IMR-90 (cell line): ENCODE measurements around the gene NUPR1. TPM values are rescaled to one million over a fixed set of nuclear protein-coding genes. Genes with fewer than 3 reads are reported as not detected.

Experiments
- ATAC-seq: fragments of 200-7000 bp; cut with Tn5 transposase; 2 replicates; pipeline ENCODE4 v1.9.1; 2020; ENCODE audit warnings: low read depth, mild to moderate bottlenecking, moderate library complexity
- Bru-seq: library from RNA; stranded (reverse); fragments of 400-500 nt; gene quantifications from one replicate; lab custom pipeline; 2021; lab: Mats Ljungman, UMichigan
- BruChase-seq, 2 experiments: library from RNA; stranded (reverse); fragments of 400-500 nt; gene quantifications; one replicate each; lab custom pipeline; 2021; lab: Mats Ljungman, UMichigan
- BruUV-seq: library from RNA; stranded (reverse); fragments of 400-500 nt; replicated peaks from 2 replicates; lab custom pipeline; 2021; lab: Mats Ljungman, UMichigan
- CTCF ChIA-PET: fragments of 300-600 bp; formaldehyde crosslinking; extraction: SDS; loops from one replicate; lab custom pipeline; 2021; ENCODE audit warnings: antibody characterized with exemption; lab: Yijun Ruan, JAX
- POLR2A ChIA-PET: fragments of 300-600 bp; sonication (Branson Sonifier 250); formaldehyde crosslinking; loops from one replicate; lab custom pipeline; 2022; ENCODE audit warnings: antibody characterized with exemption; ENCODE audit not compliant: unreplicated experiment; lab: Charles Lee
- DNase-seq: peaks from one replicate; pipeline ENCODE4 v3.0.0; 2013
- H2AFZ ChIP-seq: replicated peaks from 2 replicates; pipeline ENCODE3; 2013; ENCODE audit warnings: low read length, mild to moderate bottlenecking; ENCODE audit not compliant: poor library complexity
- H2AK5ac ChIP-seq: 2 replicates; pipeline ENCODE4 v1.6.1; 2013; ENCODE audit warnings: low read depth, low read length, inconsistent platforms
- H2AK9ac ChIP-seq: replicated peaks from 2 replicates; pipeline ENCODE3; 2013; ENCODE audit warnings: mild to moderate bottlenecking, low read depth, low read length, moderate library complexity; ENCODE audit not compliant: poor library complexity
- H2BK120ac ChIP-seq: 2 replicates; pipeline ENCODE4 v1.6.1; 2013; ENCODE audit warnings: low read depth, low read length, inconsistent platforms
- H2BK15ac ChIP-seq: 3 replicates; pipeline ENCODE4 v1.6.1; 2013; ENCODE audit warnings: low read depth, low read length, inconsistent platforms
- H2BK20ac ChIP-seq: 2 replicates; pipeline ENCODE4 v1.6.1; 2013; ENCODE audit warnings: low read depth, mild to moderate bottlenecking, inconsistent platforms, low read length, moderate library complexity
- H2BK5ac ChIP-seq: 2 replicates; pipeline ENCODE4 v1.6.1; 2013; ENCODE audit warnings: mild to moderate bottlenecking, low read depth, low read length, inconsistent platforms; ENCODE audit not compliant: poor library complexity, severe bottlenecking
- H3K14ac ChIP-seq: replicated peaks from 2 replicates; pipeline ENCODE4 v1.6.1; 2013; ENCODE audit warnings: low read depth, low read length, inconsistent platforms
- H3K18ac ChIP-seq: 2 replicates; pipeline ENCODE4 v1.6.1; 2013; ENCODE audit warnings: low read depth, low read length, control low read depth
- H3K23ac ChIP-seq: 2 replicates; pipeline ENCODE4 v1.6.1; 2013; ENCODE audit warnings: low read depth, low read length, inconsistent platforms
- H3K27ac ChIP-seq: 2 replicates; pipeline ENCODE4 v1.5.1; 2013; ENCODE audit warnings: mild to moderate bottlenecking, control low read depth, low read length; ENCODE audit not compliant: insufficient read depth
- H3K27me3 ChIP-seq: 2 replicates; pipeline ENCODE4 v1.6.1; 2013; ENCODE audit warnings: low read length; ENCODE audit not compliant: control insufficient read depth, insufficient read depth
- H3K36me3 ChIP-seq: 2 replicates; pipeline ENCODE4 v1.6.1; 2013; ENCODE audit warnings: low read length, mixed read lengths; ENCODE audit not compliant: control insufficient read depth, insufficient read depth
- H3K4ac ChIP-seq: 2 replicates; pipeline ENCODE4 v1.6.1; 2013; ENCODE audit warnings: low read depth, low read length, inconsistent platforms
- H3K4me1 ChIP-seq: 2 replicates; pipeline ENCODE4 v1.6.1; 2013; ENCODE audit warnings: low read length, mixed read lengths; ENCODE audit not compliant: control insufficient read depth, insufficient read depth
- H3K4me2 ChIP-seq: 2 replicates; pipeline ENCODE4 v1.6.1; 2013; ENCODE audit warnings: low read depth, mild to moderate bottlenecking, control low read depth, low read length, moderate library complexity
- H3K4me3 ChIP-seq: 2 replicates; pipeline ENCODE4 v1.5.1; 2013; ENCODE audit warnings: low read depth, mild to moderate bottlenecking, control low read depth, low read length, moderate library complexity; ENCODE audit not compliant: insufficient read depth
- H3K56ac ChIP-seq: 2 replicates; pipeline ENCODE4 v1.6.1; 2013; ENCODE audit warnings: low read length, inconsistent platforms; ENCODE audit not compliant: insufficient read depth; ENCODE audit errors: extremely low read depth
- H3K79me1 ChIP-seq, 2 experiments: 2 replicates each; pipeline ENCODE4 v1.6.1; 2013; ENCODE audit warnings: low read length in 2 of 2, inconsistent platforms in 1 of 2, low read depth in 1 of 2
- H3K9ac ChIP-seq: 2 replicates; pipeline ENCODE4 v1.6.1; 2013; ENCODE audit warnings: low read depth, low read length, control low read depth
- H3K9me1 ChIP-seq: 2 replicates; pipeline ENCODE4 v1.6.1; 2013; ENCODE audit warnings: low read length, inconsistent platforms; ENCODE audit not compliant: insufficient read depth
- H3K9me3 ChIP-seq: 2 replicates; pipeline ENCODE4 v1.6.1; 2013; ENCODE audit warnings: low read length; ENCODE audit not compliant: control insufficient read depth, insufficient read depth
- H4K20me1 ChIP-seq: 2 replicates; pipeline ENCODE4 v1.6.1; 2013; ENCODE audit warnings: low read length, inconsistent platforms; ENCODE audit not compliant: insufficient read depth
- H4K5ac ChIP-seq: 2 replicates; pipeline ENCODE4 v1.6.1; 2013; ENCODE audit warnings: mild to moderate bottlenecking, low read depth, low read length, control low read depth
- H4K8ac ChIP-seq, 2 experiments: 2 replicates each; pipeline ENCODE4 v1.6.1; 2013; ENCODE audit warnings: low read depth in 2 of 2, low read length in 2 of 2, control low read depth in 1 of 2, inconsistent platforms in 1 of 2
- H4K91ac ChIP-seq: 2 replicates; pipeline ENCODE4 v1.6.1; 2013; ENCODE audit warnings: low read depth, low read length, inconsistent platforms; ENCODE audit not compliant: insufficient read depth
- BHLHE40 ChIP-seq: fragments of 150-350 bp; IDR thresholded peaks from 2 replicates; pipeline ENCODE4 v1.6.1; 2016; ENCODE audit warnings: mild to moderate bottlenecking, low read depth, low read length
- CEBPB ChIP-seq: IDR thresholded peaks from 2 replicates; pipeline ENCODE4 v1.6.1; 2012; ENCODE audit warnings: low read depth, low read length, improper control_type of control experiment
- ELK1 ChIP-seq: fragments of 150-350 bp; IDR thresholded peaks from 2 replicates; pipeline ENCODE4 v1.6.1; 2016; ENCODE audit warnings: low read depth, mild to moderate bottlenecking, low read length, moderate library complexity, borderline replicate concordance
- FOS ChIP-seq: fragments of 150-350 bp; IDR thresholded peaks from 2 replicates; pipeline ENCODE4 v1.6.1; 2016; ENCODE audit warnings: low read depth, low read length
- MXI1 ChIP-seq: IDR thresholded peaks from 2 replicates; pipeline ENCODE4 v1.6.1; 2012; ENCODE audit warnings: low read depth, mild to moderate bottlenecking, low read length, moderate library complexity, borderline replicate concordance
- POLR2A ChIP-seq: IDR thresholded peaks from 2 replicates; pipeline ENCODE4 v1.6.1; 2012; ENCODE audit warnings: mild to moderate bottlenecking, low read depth, low read length
- RAD21 ChIP-seq: IDR thresholded peaks from 2 replicates; pipeline ENCODE4 v1.6.1; 2012; ENCODE audit warnings: low read length, improper control_type of control experiment
- RCOR1 ChIP-seq: IDR thresholded peaks from 2 replicates; pipeline ENCODE4 v1.6.1; 2012; ENCODE audit warnings: mild to moderate bottlenecking, low read length, improper control_type of control experiment; ENCODE audit not compliant: insufficient replicate concordance
- SMC3 ChIP-seq: fragments of 150-350 bp; IDR thresholded peaks from 2 replicates; pipeline ENCODE4 v1.6.1; 2016; ENCODE audit warnings: low read depth, mild to moderate bottlenecking, antibody characterized with exemption, low read length, moderate library complexity
- USF2 ChIP-seq: fragments of 150-350 bp; IDR thresholded peaks from 2 replicates; pipeline ENCODE4 v1.6.1; 2017; ENCODE audit warnings: mild to moderate bottlenecking, antibody characterized with exemption, low read length, low read depth
- WGBS, 2 experiments: methylation state at CpG; one replicate each; pipeline versions ENCODE4 v1.1.5 to v1.1.7; 2013; ENCODE audit warnings: missing lambda C conversion rate in 2 of 2; ENCODE audit not compliant: insufficient read length in 1 of 2; ENCODE audit errors: extremely low coverage in 2 of 2; 5-methylcytosine and 5-hydroxymethylcytosine counted together
- dilution Hi-C: fragments of 300-500 bp; cut with HindIII; formaldehyde crosslinking; loops from one replicate; pipeline ENCODE4 v1.14.3; 2018; ENCODE audit warnings: low sequenced_read_pairs; ENCODE audit not compliant: unreplicated experiment
- in situ Hi-C: fragments of 300-500 bp; cut with MboI; formaldehyde crosslinking; loops from 3 replicates; pipeline ENCODE4 v1.14.3; 2019; ENCODE audit warnings: low sequenced_read_pairs, inconsistent platforms, mixed read lengths
- intact Hi-C: fragments of 100-400 bp; cut with micrococcal nuclease; formaldehyde crosslinking; loops from 2 replicates; pipeline ENCODE4 v1.10.0; 2022
- long read RNA-seq: library from polyadenylated mRNA; unstranded; transcript quantifications from one replicate; pipeline ENCODE4 v2.0.0, GENCODE V29; 2021; ENCODE audit not compliant: unreplicated experiment
- polyA plus RNA-seq, 3 experiments: library from polyadenylated mRNA; depleted of rRNA; stranded (reverse); fragments of >200 nt; gene quantifications; 2 replicates each; pipeline ENCODE4 v1.2.3, GENCODE V29; 2012; ENCODE audit warnings: low replicate concordance in 1 of 3
- total RNA-seq: library from RNA; depleted of rRNA; stranded (reverse); fragments of >200 nt; gene quantifications from 2 replicates; pipeline ENCODE4 v1.2.3, GENCODE V29; 2012; rRNA removed

The NUPR1 gene
- total RNA-seq (5.8 and 10.2 TPM in 2 replicates), polyA plus RNA-seq (2012; rRNA removed) (27.9 and 29.8 TPM in 2 replicates), Bru-seq, nascent RNA (percentile 93 among the genes with signal in this experiment), BruChase-seq, experiment 1, labeled RNA remaining after a 6-hour chase (percentile 93 among the genes with signal in this experiment), BruChase-seq, experiment 2, labeled RNA remaining after a 2-hour chase (percentile 86 among the genes with signal in this experiment)
- polyA plus RNA-seq (2012; cell fraction: cytosol; rRNA removed) = 37.4 and 107 TPM in 2 replicates
- 11.6 and 16.7 TPM in 2 replicates for polyA plus RNA-seq (2012; cell fraction: nucleus; rRNA removed; ENCODE audit: low replicate concordance)
- long read RNA-seq, full-length matches to known transcripts = 145 of 176 reads
- long read RNA-seq, partial matches to known transcripts = 2 of 176 reads
- long read RNA-seq, other reads (novel, unspliced or antisense) = 29 of 176 reads

GRCh38 chr16:28538733-28539596 is at the start of gene NUPR1:
TSS of gene NUPR1 (minus strand) at chr16:28538974. CDS start at chr16:28538907, 67 bp downstream.
- in situ Hi-C loops (no loop called here), intact Hi-C loops (loop anchor here (5.0 kb wide), 2 partner anchors 47 to 78 kb away; partner anchors contain the start of genes APOBR and CLN3), dilution Hi-C loops (no loop called here)
- DNase-seq (peak; percentile 97), ATAC-seq (peak; percentile 91)
- Histone ChIP-seq H2BK15ac (peak within 1 kb of the TSS; percentile 99; the same call in 2 of the 3 replicates), H3K4me1 (peaks cover 9% of the 10 kb centered on the region), H3K4me2 (peak within 1 kb of the TSS; percentile 80), H4K8ac (peak within 1 kb of the TSS; percentile 93 to 96), H3K23ac (peak within 1 kb of the TSS; percentile 77), H2AK5ac (peak within 1 kb of the TSS; percentile 84), H3K36me3 (peaks cover 28% of the 10 kb centered on the region), H3K9ac (peak within 1 kb of the TSS; percentile 97), H3K4me3 (peak within 1 kb of the TSS; percentile 49), H3K27ac (peak within 1 kb of the TSS; percentile 95), H3K14ac (peak within 1 kb of the TSS; percentile 98), H2BK20ac (peak within 1 kb of the TSS; percentile 78), H3K27me3 (no peaks in the 10 kb centered on the region), H4K5ac (peak within 1 kb of the TSS; percentile 96), H3K4ac (peak within 1 kb of the TSS; percentile 97), H3K9me1 (peaks cover 12% of the 10 kb centered on the region; the same call in 1 of the 2 replicates), H3K79me1 (peaks cover 17 to 26% of the 10 kb centered on the region in 2 experiments), H2BK120ac (peak within 1 kb of the TSS; percentile 89), H4K91ac (peak within 1 kb of the TSS; percentile 96), H2AK9ac (peak within 1 kb of the TSS; percentile 81), H2BK5ac (peak within 1 kb of the TSS; percentile 53), H3K56ac (peak within 1 kb of the TSS; percentile 93), H4K20me1 (no peaks in the 10 kb centered on the region; the same call in 1 of the 2 replicates), H3K9me3 (no peaks in the 10 kb centered on the region), H2AFZ (peak within 1 kb of the TSS; percentile 95), H3K18ac (peak within 1 kb of the TSS; percentile 93)
- ChIA-PET CTCF (interaction anchor here (0.6 to 0.7 kb wide), 2 partner anchors 15 to 47 kb away, joined by 3 read pairs; partner anchors contain the start of genes CLN3 and SGF29), POLR2A (interaction anchor here (0.8 to 1.0 kb wide), 2 partner anchors 18 to 46 kb away, joined by 3 to 7 read pairs; no protein-coding TSS in a partner anchor)
- no TSS peak for BruUV-seq
- 0% methylated on average over 2 of the region's 22 CpGs; no CpG with 5 or more reads in 1 of the 2 experiments for WGBS, 2 experiments
- TF ChIP-seq RCOR1 (no peak), CEBPB (peak; percentile 99), USF2 (peak; percentile 34; the same call in 1 of the 2 replicates), ELK1 (no peak), RAD21 (no peak), POLR2A (peak; percentile 88), FOS (no peak), MXI1 (no peak), BHLHE40 (peak; percentile 67; the same call in 1 of the 2 replicates), SMC3 (no peak)
